Keratinocyte (primary cell): ENCODE measurements around the gene LAS1L. TPM values are rescaled to one million over a fixed set of nuclear protein-coding genes. Genes with fewer than 3 reads are reported as not detected.
"Not testable (repeated sequence)": the region's sequence is repeated elsewhere in the genome, so short reads cannot be mapped to it uniquely, and the experiment has no call there.

ENCODE experiments used
- DNase-seq: peaks from one replicate; pipeline ENCODE4 v3.0.0-alpha.2; 2011; ENCODE audit warnings: low read depth, missing footprints, low spot score
- FAIRE-seq: peaks from 2 replicates; lab custom pipeline; 2011; peaks lifted over from hg19 to GRCh38; lab: Jason Lieb, UNC
- H2AFZ ChIP-seq: 2 replicates; pipeline ENCODE4 v1.6.0; 2012; ENCODE audit warnings: low read length, control low read depth, inconsistent platforms; ENCODE audit not compliant: control insufficient read depth
- H3K27ac ChIP-seq: 2 replicates; pipeline ENCODE4 v1.5.1; 2011; ENCODE audit warnings: low read length; ENCODE audit not compliant: control insufficient read depth, insufficient read depth
- H3K27me3 ChIP-seq: 3 replicates; pipeline ENCODE4 v1.6.0; 2011; ENCODE audit warnings: low read length; ENCODE audit not compliant: control insufficient read depth, insufficient read depth; ENCODE audit errors: extremely low read depth
- H3K36me3 ChIP-seq, 2 experiments: 2 replicates in 1 of 2; 3 replicates in 1 of 2; pipeline ENCODE4 v1.5.1; 2011; ENCODE audit warnings: low read length in 2 of 2, mild to moderate bottlenecking in 1 of 2; ENCODE audit not compliant: control insufficient read depth in 2 of 2, insufficient read depth in 2 of 2; ENCODE audit errors: extremely low read depth in 1 of 2
- H3K4me1 ChIP-seq: 3 replicates; pipeline ENCODE4 v1.5.1; 2011; ENCODE audit warnings: low read length; ENCODE audit not compliant: control insufficient read depth, insufficient read depth; ENCODE audit errors: extremely low read depth
- H3K4me2 ChIP-seq: 3 replicates; pipeline ENCODE4 v1.6.0; 2011; ENCODE audit warnings: low read depth, low read length; ENCODE audit not compliant: control insufficient read depth, insufficient read depth; ENCODE audit errors: extremely low read depth
- H3K4me3 ChIP-seq, 3 experiments: fragments of 200-600 bp in 1 of 3; sonication (generic) in 1 of 3; 2 replicates in 2 of 3; 3 replicates in 1 of 3; pipeline ENCODE4 v1.5.1; 2011 to 2016; ENCODE audit warnings: low read length in 3 of 3, mild to moderate bottlenecking in 3 of 3, control low read depth in 2 of 3, inconsistent platforms in 1 of 3, low read depth in 1 of 3, mixed read lengths in 1 of 3, mixed run types in 1 of 3, moderate library complexity in 1 of 3; ENCODE audit not compliant: control insufficient read depth in 2 of 3, insufficient read depth in 2 of 3; ENCODE audit errors: extremely low read depth in 1 of 3
- H3K79me2 ChIP-seq: 2 replicates; pipeline ENCODE4 v1.6.0; 2012; ENCODE audit warnings: low read length; ENCODE audit not compliant: control insufficient read depth, insufficient read depth
- H3K9ac ChIP-seq: 3 replicates; pipeline ENCODE4 v1.6.0; 2011; ENCODE audit warnings: low read length; ENCODE audit not compliant: control insufficient read depth, insufficient read depth; ENCODE audit errors: extremely low read depth
- H3K9me1 ChIP-seq: 3 replicates; pipeline ENCODE4 v1.6.0; 2011; ENCODE audit warnings: low read length; ENCODE audit not compliant: control insufficient read depth, insufficient read depth; ENCODE audit errors: extremely low read depth
- H3K9me3 ChIP-seq: 2 replicates; pipeline ENCODE4 v1.5.1; 2012; ENCODE audit warnings: low read depth, low read length; ENCODE audit not compliant: control insufficient read depth
- H4K20me1 ChIP-seq: 3 replicates; pipeline ENCODE4 v1.6.0; 2011; ENCODE audit warnings: low read length; ENCODE audit not compliant: control insufficient read depth, insufficient read depth; ENCODE audit errors: extremely low read depth
- EZH2 ChIP-seq: IDR thresholded peaks from one replicate; pipeline ENCODE4 v1.6.1; 2012; ENCODE audit warnings: inconsistent platforms, mild to moderate bottlenecking, low read length, moderate library complexity
- dilution Hi-C: fragments of 300-500 bp; cut with MboI; formaldehyde crosslinking; loops from one replicate; pipeline ENCODE4 v1.7.0; 2020; ENCODE audit warnings: low sequenced_read_pairs; ENCODE audit not compliant: extremely low pct_ligation_motif_present
- polyA plus RNA-seq, 5 experiments: library from polyadenylated mRNA; depleted of rRNA in 3 of 5; stranded (reverse) in 3 of 5; stranded (forward) in 1 of 5; unstranded in 1 of 5; fragments of >200 nt; gene quantifications; 1 replicate in 1 of 5; 2 replicates in 3 of 5; 3 replicates in 1 of 5; pipeline versions ENCODE4 v1.2.1 to v1.2.3, GENCODE V29; 2011 to 2012; ENCODE audit warnings: missing spikeins in 2 of 5, low read depth in 1 of 5, low replicate concordance in 1 of 5
- TF ChIP-seq, protein P1 (sequence below), 3 experiments: IDR thresholded peaks in 1 of 3; conservative IDR thresholded peaks in 1 of 3; optimal IDR thresholded peaks in 1 of 3; 2 replicates in 2 of 3; 3 replicates in 1 of 3; pipeline versions ENCODE3 to v1.5.1; 2011; ENCODE audit warnings: low read length in 3 of 3, mild to moderate bottlenecking in 3 of 3, moderate library complexity in 2 of 3, control low read depth in 1 of 3, inconsistent platforms in 1 of 3; ENCODE audit not compliant: insufficient read depth in 2 of 3; ENCODE audit errors: extremely low read depth in 1 of 3

LAS1L gene
- polyA plus RNA-seq, 1 donor (not counting 4 experiments of a cell fraction or from before 2014, with no cell fraction given), result 44.8 TPM

GRCh38 chrX:65574356-65574755 is 39.8 kb upstream of the LAS1L start:
- H3K79me2 ChIP-seq, result no peaks in the 10 kb centered on the region
- no peaks in the 10 kb centered on the region for H3K36me3 ChIP-seq
- H3K27me3 ChIP-seq, result no peaks in the 10 kb centered on the region
- no peaks in the 10 kb centered on the region for H3K9me3 ChIP-seq
- dilution Hi-C loops, result no loop called here
- no peak overlapping the region for H3K4me2 ChIP-seq
- no peak overlapping the region for H3K4me3 ChIP-seq
- no peak overlapping the region for H2AFZ ChIP-seq
- no peak overlapping the region for H3K27ac ChIP-seq
- no peak overlapping the region for H3K9ac ChIP-seq
- no peak for FAIRE-seq
- H4K20me1 ChIP-seq, result no peaks in the 10 kb centered on the region
- H3K9me1 ChIP-seq, result no peaks in the 10 kb centered on the region
- TF ChIP-seq, protein P1, sequence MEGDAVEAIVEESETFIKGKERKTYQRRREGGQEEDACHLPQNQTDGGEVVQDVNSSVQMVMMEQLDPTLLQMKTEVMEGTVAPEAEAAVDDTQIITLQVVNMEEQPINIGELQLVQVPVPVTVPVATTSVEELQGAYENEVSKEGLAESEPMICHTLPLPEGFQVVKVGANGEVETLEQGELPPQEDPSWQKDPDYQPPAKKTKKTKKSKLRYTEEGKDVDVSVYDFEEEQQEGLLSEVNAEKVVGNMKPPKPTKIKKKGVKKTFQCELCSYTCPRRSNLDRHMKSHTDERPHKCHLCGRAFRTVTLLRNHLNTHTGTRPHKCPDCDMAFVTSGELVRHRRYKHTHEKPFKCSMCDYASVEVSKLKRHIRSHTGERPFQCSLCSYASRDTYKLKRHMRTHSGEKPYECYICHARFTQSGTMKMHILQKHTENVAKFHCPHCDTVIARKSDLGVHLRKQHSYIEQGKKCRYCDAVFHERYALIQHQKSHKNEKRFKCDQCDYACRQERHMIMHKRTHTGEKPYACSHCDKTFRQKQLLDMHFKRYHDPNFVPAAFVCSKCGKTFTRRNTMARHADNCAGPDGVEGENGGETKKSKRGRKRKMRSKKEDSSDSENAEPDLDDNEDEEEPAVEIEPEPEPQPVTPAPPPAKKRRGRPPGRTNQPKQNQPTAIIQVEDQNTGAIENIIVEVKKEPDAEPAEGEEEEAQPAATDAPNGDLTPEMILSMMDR (optimal IDR thresholded peaks at IDR 0.05 in 1 of 3, IDR thresholded peaks at IDR 0.05 in 1 of 3, conservative IDR thresholded peaks at IDR 0.05 in 1 of 3; ENCODE audit: extremely low read depth in 1 of 3, insufficient read depth in 2 of 3, low read length in 3 of 3), result no peak
- no peak for TF ChIP-seq EZH2
- DNase-seq, result no peak
- H3K4me1 ChIP-seq, result no peaks in the 10 kb centered on the region

GRCh38 chrX:65572971-65573370 is 38.4 kb upstream of the LAS1L start:
- Histone ChIP-seq H3K4me1 (no peaks in the 10 kb centered on the region), H3K27me3 (no peaks in the 10 kb centered on the region), H3K27ac (no peak overlapping the region), H3K79me2 (no peaks in the 10 kb centered on the region), H3K4me3 (no peak overlapping the region), H3K36me3 (no peaks in the 10 kb centered on the region), H3K9me1 (no peaks in the 10 kb centered on the region), H4K20me1 (no peaks in the 10 kb centered on the region), H2AFZ (no peak overlapping the region), H3K9ac (no peak overlapping the region), H3K9me3 (no peaks in the 10 kb centered on the region), H3K4me2 (no peak overlapping the region)
- TF ChIP-seq EZH2, result no peak
- dilution Hi-C loops, result no loop called here
- no peak for FAIRE-seq
- DNase-seq, result no peak

GRCh38 chrX:65562850-65563249 is 28.3 kb upstream of the LAS1L start:
- H3K9ac ChIP-seq, H3K4me1 ChIP-seq, H4K20me1 ChIP-seq, H3K27ac ChIP-seq, H3K9me1 ChIP-seq, H3K79me2 ChIP-seq, DNase-seq, H3K4me2 ChIP-seq, H3K4me3 ChIP-seq, FAIRE-seq, H3K27me3 ChIP-seq, dilution Hi-C loops, H2AFZ ChIP-seq, H3K36me3 ChIP-seq, H3K9me3 ChIP-seq: not testable (repeated sequence)
